Measurements from ENCODE around the gene DOCK2. TPM values are rescaled to one million over a fixed set of nuclear protein-coding genes. Genes with fewer than 3 reads are reported as not detected.
A peak's percentile ranks its signal among the peaks of the same experiment; 100 is the strongest.

Gene DOCK2
- total RNA-seq, 1 experiment from 2014 or later: 0.26 TPM

GRCh38 chr5:169696621-169697510 lies 59.8 kb downstream of the DOCK2 start:
- H3K9ac ChIP-seq (ENCODE audit: low read length): peak overlapping the region; percentile 24
- peak overlapping the region; percentile 73 for H3K4me2 ChIP-seq (ENCODE audit: low read length)
- no peaks in the 10 kb centered on the region for H3K9me3 ChIP-seq (ENCODE audit: low read length)
- peak overlapping the region; percentile 32; the same call in 1 of the 2 replicates for H3K4me3 ChIP-seq (ENCODE audit: low read length)
- peak; percentile 45 for DNase-seq
- no peaks in the 10 kb centered on the region for H3K36me3 ChIP-seq (ENCODE audit: low read depth, low read length)
- H3F3A ChIP-seq (ENCODE audit: low read length, unreplicated experiment): peaks cover 10% of the 10 kb centered on the region
- no peaks in the 10 kb centered on the region for H3K9me2 ChIP-seq (replicated peaks; ENCODE audit: low read length)
- H4K20me1 ChIP-seq (ENCODE audit: low read length): no peaks in the 10 kb centered on the region
- no peaks in the 10 kb centered on the region for H3K27me3 ChIP-seq (ENCODE audit: low read length)
- POLR2A ChIA-PET (ENCODE audit: unreplicated experiment): interaction anchor here (0.6 kb wide), 1 partner anchor 412 kb away, joined by 5 read pairs; no protein-coding TSS in a partner anchor
- H3K27ac ChIP-seq (ENCODE audit: low read length): peak overlapping the region; percentile 82
- peaks cover 28% of the 10 kb centered on the region for H3K4me1 ChIP-seq (ENCODE audit: insufficient read depth, low read length)
- intact Hi-C loops (cut with micrococcal nuclease): loop anchor here (1.0 to 5.0 kb wide), 7 partner anchors 28 to 710 kb away; partner anchors contain the start of gene INSYN2B
- BruUV-seq (replicated peaks): no TSS peak
- CTCF ChIA-PET: interaction anchor here (0.6 to 1.3 kb wide), 3 partner anchors 44 to 519 kb away, joined by 3 to 4 read pairs (median 4); no protein-coding TSS in a partner anchor
- no peak overlapping the region for H2AFZ ChIP-seq (ENCODE audit: low read length)
- ATAC-seq: peak; percentile 47
- H3K79me2 ChIP-seq (ENCODE audit: low read length): no peaks in the 10 kb centered on the region
- TF ChIP-seq EZH2 (IDR thresholded peaks at IDR 0.05; ENCODE audit: low read length, unreplicated experiment): no peak
- TF ChIP-seq EZH2phosphoT487 (IDR thresholded peaks at IDR 0.05; ENCODE audit: borderline replicate concordance, low read length): no peak
- TF ChIP-seq CTCF (conservative IDR thresholded peaks at IDR 0.05; ENCODE audit: low read depth, low read length): no peak

GRCh38 chr5:169697511-169697890 lies 60.4 kb downstream of the DOCK2 start:
- Histone ChIP-seq H4K20me1 (ENCODE audit: low read length) (no peaks in the 10 kb centered on the region), H3K79me2 (ENCODE audit: low read length) (no peaks in the 10 kb centered on the region), H3K36me3 (ENCODE audit: low read depth, low read length) (no peaks in the 10 kb centered on the region), H3K9me2 (replicated peaks; ENCODE audit: low read length) (no peaks in the 10 kb centered on the region), H3K4me2 (ENCODE audit: low read length) (no peak overlapping the region), H3K4me3 (ENCODE audit: low read length) (no peak overlapping the region), H3K9ac (ENCODE audit: low read length) (no peak overlapping the region), H3K27ac (ENCODE audit: low read length) (no peak overlapping the region), H3K4me1 (ENCODE audit: insufficient read depth, low read length) (peaks cover 28% of the 10 kb centered on the region), H3K27me3 (ENCODE audit: low read length) (no peaks in the 10 kb centered on the region), H3F3A (ENCODE audit: low read length, unreplicated experiment) (peaks cover 10% of the 10 kb centered on the region), H3K9me3 (ENCODE audit: low read length) (no peaks in the 10 kb centered on the region), H2AFZ (ENCODE audit: low read length) (no peak overlapping the region)
- TF ChIP-seq EZH2phosphoT487 (IDR thresholded peaks at IDR 0.05; ENCODE audit: borderline replicate concordance, low read length): no peak
- no peak for TF ChIP-seq EZH2 (IDR thresholded peaks at IDR 0.05; ENCODE audit: low read length, unreplicated experiment)
- TF ChIP-seq CTCF (conservative IDR thresholded peaks at IDR 0.05; ENCODE audit: low read depth, low read length): no peak
- intact Hi-C loops (cut with micrococcal nuclease): loop anchor here (2.0 to 5.0 kb wide), 3 partner anchors 29 to 710 kb away; no protein-coding TSS in a partner anchor
- ATAC-seq: no peak
- CTCF ChIA-PET: interaction anchor here (1.0 to 1.3 kb wide), 2 partner anchors 95 to 519 kb away, joined by 3 to 4 read pairs; no protein-coding TSS in a partner anchor
- no TSS peak for BruUV-seq (replicated peaks)
- POLR2A ChIA-PET (ENCODE audit: unreplicated experiment): no interaction called here
- DNase-seq: no peak

All from PC-3 (cell line).